Erythroblast (primary cell): ENCODE measurements around the gene KDM4D.

Experiments used
- GATA1 ChIP-seq: IDR thresholded peaks from 2 replicates; pipeline ENCODE4 v1.6.1; 2011; ENCODE audit warnings: low read depth, mild to moderate bottlenecking, control low read depth, low read length, moderate library complexity
- POLR2A ChIP-seq: IDR thresholded peaks from 2 replicates; pipeline ENCODE4 v1.6.1; 2011; ENCODE audit warnings: mild to moderate bottlenecking, low read length

- no peak for TF ChIP-seq POLR2A
- no peak for TF ChIP-seq GATA1
Observed at GRCh38 chr11:94975599-94975998, 2.1 kb downstream of the KDM4D start.
